ENCODE data around the gene SLC39A12.

Gene SLC39A12

GRCh38 chr10:18005781-18006456, 54.2 kb downstream of the SLC39A12 start:
- Histone ChIP-seq H3K4me1 (peaks cover 0 to 37% (median 27%) of the 10 kb centered on the region in 10 experiments; a peak in 14 of 20 replicates), H3K36me3 (no peaks in the 10 kb centered on the region), H3K27me3 (no peaks in the 10 kb centered on the region), H3K4me3 (no peak overlapping the region), H3K9ac (no peak overlapping the region), H3K4me2 (peak overlapping the region in 7 of 11 experiments; percentile 1 to 49 (median 31); a peak in 9 of 22 replicates), H3K9me3 (replicated peaks in 1 of 11) (0 out of 22 replicates have a peak, but pooled peaks cover 0 to 8% (median 0%) of the 10 kb centered on the region in 11 experiments), H4K20me1 (no peaks in the 10 kb centered on the region), H3K27ac (no peak overlapping the region)
- no peak for TF ChIP-seq Cebpa-rat (IDR thresholded peaks at IDR 0.05)

GRCh38 chr10:18008986-18009385, 57.3 kb downstream of the SLC39A12 start:
- Histone ChIP-seq H3K4me3 (no peak overlapping the region), H3K27me3 (no peaks in the 10 kb centered on the region), H3K9me3 (replicated peaks in 1 of 11) (0 out of 22 replicates have a peak, but pooled peaks cover 0 to 8% (median 0%) of the 10 kb centered on the region in 11 experiments), H3K27ac (no peak overlapping the region), H3K4me2 (no peak overlapping the region), H3K4me1 (peaks cover 0 to 26% (median 13%) of the 10 kb centered on the region in 10 experiments; a peak in 11 of 20 replicates), H4K20me1 (no peaks in the 10 kb centered on the region), H3K36me3 (no peaks in the 10 kb centered on the region), H3K9ac (no peak overlapping the region)
- no peak for TF ChIP-seq Cebpa-rat (IDR thresholded peaks at IDR 0.05)

- H3K36me3 ChIP-seq: no peaks in the 10 kb centered on the region
- H3K27ac ChIP-seq: no peak overlapping the region
- no peak overlapping the region for H3K4me2 ChIP-seq
- TF ChIP-seq Cebpa-rat (IDR thresholded peaks at IDR 0.05): no peak
- no peak overlapping the region for H3K4me3 ChIP-seq
- H4K20me1 ChIP-seq: no peaks in the 10 kb centered on the region
- peaks cover 0 to 26% (median 13%) of the 10 kb centered on the region in 10 experiments; a peak in 11 of 20 replicates for H3K4me1 ChIP-seq
- H3K27me3 ChIP-seq: no peaks in the 10 kb centered on the region
- H3K9me3 ChIP-seq (replicated peaks in 1 of 11): 0 out of 22 replicates have a peak, but pooled peaks cover 0 to 8% (median 0%) of the 10 kb centered on the region in 11 experiments
- no peak overlapping the region for H3K9ac ChIP-seq
These were observed 58.3 kb downstream of the SLC39A12 start for GRCh38 chr10:18010050-18010449.

- Histone ChIP-seq H3K9me3 (replicated peaks in 1 of 11) (peaks cover 23 to 44% (median 39%) of the 10 kb centered on the region in 11 experiments; a peak in 21 of 22 replicates), H3K4me1 (no peaks in the 10 kb centered on the region), H3K4me2 (no peak overlapping the region), H3K27ac (no peak overlapping the region), H3K36me3 (no peaks in the 10 kb centered on the region), H3K4me3 (no peak overlapping the region), H4K20me1 (no peaks in the 10 kb centered on the region), H3K27me3 (no peaks in the 10 kb centered on the region), H3K9ac (no peak overlapping the region)
- TF ChIP-seq Cebpa-rat (IDR thresholded peaks at IDR 0.05): no peak
These were observed 68.8 kb downstream of the SLC39A12 start for GRCh38 chr10:18020523-18020922.

GRCh38 chr10:18021725-18022480, 70.2 kb downstream of the SLC39A12 start:
- Histone ChIP-seq H3K36me3 (no peaks in the 10 kb centered on the region), H3K27ac (no peak overlapping the region), H3K4me3 (no peak overlapping the region), H3K9me3 (replicated peaks in 1 of 11) (peaks cover 23 to 51% (median 37%) of the 10 kb centered on the region in 11 experiments; a peak in 21 of 22 replicates), H3K4me1 (no peaks in the 10 kb centered on the region), H3K4me2 (no peak overlapping the region), H4K20me1 (no peaks in the 10 kb centered on the region), H3K27me3 (no peaks in the 10 kb centered on the region), H3K9ac (no peak overlapping the region)
- TF ChIP-seq Cebpa-rat (IDR thresholded peaks at IDR 0.05): no peak

DNA sequence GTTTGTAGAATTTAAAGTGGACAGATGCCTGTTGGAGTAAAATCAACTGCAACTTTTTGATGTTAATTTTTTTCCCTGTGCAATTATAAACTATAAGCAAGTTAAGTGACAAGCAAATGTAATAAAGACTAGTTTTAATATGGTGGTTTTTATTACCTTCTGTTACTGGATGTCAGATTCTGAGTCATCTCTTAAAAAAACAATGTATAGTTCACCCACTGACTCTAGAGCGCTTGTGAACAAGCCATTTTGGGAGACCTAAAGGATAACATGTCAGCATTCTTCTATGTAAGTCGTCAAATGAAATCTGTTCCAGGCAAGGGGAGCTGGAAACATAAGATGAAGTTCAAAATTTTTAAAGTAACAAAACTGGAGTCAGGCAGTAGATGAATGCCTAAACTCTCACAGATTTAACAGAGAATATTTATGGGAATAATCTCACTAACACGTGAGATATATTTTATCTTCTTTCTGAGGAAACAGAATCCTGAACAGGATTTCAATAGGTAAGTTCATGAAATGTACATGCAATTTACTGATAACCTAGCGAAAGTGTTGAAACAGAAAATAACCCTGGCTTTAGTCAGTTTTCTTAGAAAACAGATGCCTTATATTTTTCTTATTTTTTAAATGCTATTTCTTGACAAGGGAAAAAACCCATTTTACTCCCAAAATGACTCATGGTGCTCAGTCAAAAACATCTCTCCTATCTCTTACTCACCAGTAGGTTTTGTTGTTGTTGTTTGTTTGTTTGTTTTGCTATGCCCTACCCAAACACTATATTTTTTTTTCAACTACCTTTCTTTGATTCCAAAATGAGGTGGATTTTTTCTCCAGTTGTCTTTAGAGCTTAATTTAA, 91.7 kb downstream of the SLC39A12 start:
- Histone ChIP-seq H3K9ac (no peak overlapping the region), H3K27me3 (no peaks in the 10 kb centered on the region), H3K27ac (no peak overlapping the region), H3K36me3 (no peaks in the 10 kb centered on the region), H3K4me2 (no peak overlapping the region), H4K20me1 (no peaks in the 10 kb centered on the region), H3K4me1 (no peaks in the 10 kb centered on the region; a peak in 1 of 20 replicates), H3K4me3 (no peak overlapping the region), H3K9me3 (replicated peaks in 1 of 11) (no peaks in the 10 kb centered on the region)
- no peak for TF ChIP-seq Cebpa-rat (IDR thresholded peaks at IDR 0.05)

GRCh38 chr10:18044976-18045720, 93.4 kb downstream of the SLC39A12 start:
- no peaks in the 10 kb centered on the region for H3K36me3 ChIP-seq
- H3K4me2 ChIP-seq: no peak overlapping the region
- H4K20me1 ChIP-seq: no peaks in the 10 kb centered on the region
- no peak for TF ChIP-seq Cebpa-rat (IDR thresholded peaks at IDR 0.05)
- H3K27ac ChIP-seq: no peak overlapping the region
- H3K4me1 ChIP-seq: no peaks in the 10 kb centered on the region; a peak in 1 of 20 replicates
- no peaks in the 10 kb centered on the region for H3K9me3 ChIP-seq (replicated peaks in 1 of 11)
- H3K4me3 ChIP-seq: no peak overlapping the region
- no peaks in the 10 kb centered on the region for H3K27me3 ChIP-seq
- H3K9ac ChIP-seq: no peak overlapping the region

DNA sequence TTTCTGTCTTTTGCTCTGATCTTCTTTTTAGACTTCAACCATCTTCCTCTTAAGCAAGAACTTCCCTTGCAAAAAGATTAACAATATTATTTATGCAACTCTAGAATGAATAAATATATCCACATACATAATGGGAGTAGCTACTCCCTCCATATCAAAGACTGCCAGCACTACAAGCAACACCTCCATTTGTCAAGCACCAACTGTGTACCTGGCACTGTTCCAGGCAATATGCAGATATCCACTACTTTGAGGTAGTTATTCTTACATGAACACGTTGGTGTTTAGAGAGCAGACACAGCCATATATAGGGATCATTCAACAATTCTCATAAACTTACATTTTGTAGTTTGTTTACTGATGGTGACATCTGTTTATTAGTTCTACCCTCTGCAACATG, 104.9 kb downstream of the SLC39A12 start:
- Histone ChIP-seq H3K9ac (no peak overlapping the region), H3K4me2 (no peak overlapping the region), H3K36me3 (no peaks in the 10 kb centered on the region), H4K20me1 (no peaks in the 10 kb centered on the region), H3K4me3 (no peak overlapping the region), H3K9me3 (replicated peaks in 1 of 11) (peaks cover 0 to 7% (median 6%) of the 10 kb centered on the region in 11 experiments; a peak in 7 of 22 replicates), H3K27me3 (no peaks in the 10 kb centered on the region), H3K4me1 (peaks cover 4 to 11% (median 5%) of the 10 kb centered on the region in 10 experiments; a peak in 15 of 20 replicates), H3K27ac (no peak overlapping the region)
- TF ChIP-seq Cebpa-rat (IDR thresholded peaks at IDR 0.05): no peak

Data from BLaER1 treated with 17β-estradiol and CSF1 and Interleukin-3, amounts not matched to agents 10 nM and 100 nM (cell line).